HEK293T (cell line): ENCODE measurements around the gene FRMPD2.
"Not testable (repeated sequence)": the region's sequence is repeated elsewhere in the genome, so short reads cannot be mapped to it uniquely, and the experiment has no call there.

ENCODE experiments used
- BHLHE40 ChIP-seq: fragments of 450-650 bp; IDR thresholded peaks from 2 replicates; pipeline ENCODE4 v1.6.1; 2016; ENCODE audit warnings: mild to moderate bottlenecking, moderate library complexity, borderline replicate concordance
- CTBP1 ChIP-seq: fragments of 450-650 bp; IDR thresholded peaks from 2 replicates; pipeline ENCODE4 v1.6.1; 2016; ENCODE audit warnings: borderline replicate concordance
- FOXM1 ChIP-seq: fragments of 450-650 bp; IDR thresholded peaks from 2 replicates; pipeline ENCODE4 v1.6.1; 2017; ENCODE audit warnings: mild to moderate bottlenecking, borderline replicate concordance
- LEF1 ChIP-seq: fragments of 450-650 bp; IDR thresholded peaks from 2 replicates; pipeline ENCODE4 v1.6.1; 2017; ENCODE audit warnings: mild to moderate bottlenecking, borderline replicate concordance
- PKNOX1 ChIP-seq: fragments of 450-650 bp; IDR thresholded peaks from 2 replicates; pipeline ENCODE4 v1.6.1; 2016
- SP1 ChIP-seq: fragments of 450-650 bp; IDR thresholded peaks from 2 replicates; pipeline ENCODE4 v1.6.1; 2017
- TARDBP ChIP-seq: fragments of 450-650 bp; IDR thresholded peaks from 2 replicates; pipeline ENCODE4 v1.6.1; 2016
- ZNF384 ChIP-seq: fragments of 450-650 bp; IDR thresholded peaks from 2 replicates; pipeline ENCODE4 v1.6.1; 2016

GRCh38 chr10:48110277-48110676 is 164.2 kb downstream of the FRMPD2 start:
- not testable (repeated sequence) for TF ChIP-seq CTBP1, SP1, ZNF384, TARDBP, PKNOX1, FOXM1, LEF1, BHLHE40
